Measurements from ENCODE around the gene MYBBP1A.

Gene MYBBP1A

DNA sequence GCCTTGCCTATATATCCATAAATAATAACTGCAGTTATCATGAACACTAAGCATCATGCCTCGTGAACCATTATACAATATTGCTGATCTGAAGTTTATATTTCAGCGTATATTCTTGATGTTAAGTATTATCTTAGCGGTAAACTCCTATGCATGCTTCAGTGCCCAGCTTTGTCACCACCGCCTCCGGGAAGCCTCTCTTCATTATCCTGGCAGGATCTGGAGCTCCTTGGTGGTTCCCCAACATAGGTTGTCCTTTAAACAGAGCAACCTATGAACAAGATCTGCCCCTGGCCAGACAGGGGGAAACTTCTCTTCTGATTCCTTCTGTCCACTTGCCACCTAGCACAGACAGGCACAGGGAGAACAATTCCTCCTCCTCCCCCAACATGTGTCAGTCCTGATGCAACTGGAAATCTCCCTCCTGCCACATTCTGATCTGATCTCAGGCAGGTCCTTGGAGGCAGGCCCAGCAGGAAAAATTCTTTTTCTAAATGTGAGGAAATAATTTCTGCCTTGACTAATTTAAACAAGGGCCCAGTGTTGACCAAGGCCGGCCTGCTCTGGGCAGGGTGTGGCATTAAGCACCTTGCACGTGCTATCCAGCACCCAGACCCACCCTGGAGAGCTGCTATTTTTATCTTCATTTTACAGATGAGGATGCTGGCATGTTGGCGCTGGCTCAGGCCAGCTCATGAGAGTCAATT, 34.1 kb downstream of the MYBBP1A start:
- TF ChIP-seq JUND (IDR thresholded peaks at IDR 0.05; ENCODE audit: low read depth) = no peak
- in situ Hi-C loops (cut with HindIII; ENCODE audit: low pct_unique_long_range_greater_than_20kb, low sequenced_read_pairs) = no loop called here
- DNase-seq (ENCODE audit: low read depth in 1 of 2, low spot score in 1 of 2) = no peak

DNA sequence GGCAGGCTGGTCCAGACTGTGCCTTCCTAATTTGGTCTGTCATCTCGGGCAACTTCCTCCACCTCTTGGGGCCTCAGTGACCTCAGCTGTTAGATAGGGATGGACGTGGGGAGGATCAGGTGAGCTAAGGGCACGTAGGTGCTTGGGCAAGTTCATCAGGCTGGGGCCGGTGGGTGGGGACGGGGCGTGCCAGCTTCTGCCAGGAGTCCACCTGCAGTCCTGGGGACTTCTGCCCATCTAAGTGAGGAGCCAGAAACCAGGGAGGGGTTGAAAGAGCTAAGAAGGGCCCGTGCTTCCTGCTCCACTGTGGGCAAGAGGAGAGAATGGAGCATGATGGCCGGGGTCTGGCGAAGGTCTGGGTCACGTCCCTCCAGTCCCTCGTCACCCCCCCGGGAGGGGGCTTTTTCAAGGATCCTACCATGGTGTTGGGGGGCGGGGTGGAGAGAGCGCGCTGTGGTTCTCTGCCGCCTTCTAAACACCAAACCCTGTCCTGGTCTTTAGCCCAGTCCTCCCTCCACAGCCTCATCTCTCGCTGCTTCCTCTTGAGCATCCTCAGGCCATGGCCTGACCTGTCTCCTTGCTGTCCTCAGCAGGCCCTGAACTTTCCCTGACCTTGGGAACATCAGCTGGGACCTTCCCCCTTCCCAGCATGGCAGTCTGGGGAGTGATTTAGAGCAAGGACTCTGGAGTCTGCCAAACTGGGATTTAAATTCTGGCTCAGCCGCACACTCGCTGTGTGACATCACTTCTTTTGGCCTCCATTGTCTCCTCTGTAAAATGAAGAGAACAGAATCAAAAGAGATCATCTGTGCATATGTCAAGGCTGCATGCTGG, 34.9 kb downstream of the MYBBP1A start:
- in situ Hi-C loops (cut with HindIII; ENCODE audit: low pct_unique_long_range_greater_than_20kb, low sequenced_read_pairs) = no loop called here
- no peak for TF ChIP-seq JUND (IDR thresholded peaks at IDR 0.05; ENCODE audit: low read depth)
- DNase-seq (ENCODE audit: low read depth in 1 of 2, low spot score in 1 of 2) = no peak

DNA sequence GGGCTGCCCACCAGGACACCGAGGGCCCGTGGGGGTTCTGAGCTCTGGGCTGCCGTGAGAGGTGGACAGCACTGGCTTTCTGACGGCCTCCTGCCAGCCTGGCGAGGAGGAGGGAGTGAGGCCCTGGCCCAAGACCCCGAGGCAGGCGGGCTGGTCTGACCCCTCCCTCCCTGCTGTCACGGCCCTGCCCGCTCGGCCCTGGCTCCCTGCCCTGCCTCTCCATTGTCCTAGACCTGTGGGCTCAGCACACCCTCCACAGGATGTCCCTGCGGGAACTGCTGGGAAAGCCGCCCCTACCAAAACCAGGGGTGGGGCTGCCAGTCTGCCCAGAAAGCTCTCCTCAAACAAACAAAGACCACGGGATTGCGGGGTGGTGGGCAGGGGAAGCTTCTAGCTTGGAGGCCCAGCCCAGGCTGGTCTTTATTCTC, 35.8 kb downstream of the MYBBP1A start:
- no peak for TF ChIP-seq JUND (IDR thresholded peaks at IDR 0.05; ENCODE audit: low read depth)
- DNase-seq (ENCODE audit: low read depth in 1 of 2, low spot score in 1 of 2) = no peak
- in situ Hi-C loops (cut with HindIII; ENCODE audit: low pct_unique_long_range_greater_than_20kb, low sequenced_read_pairs) = no loop called here

DNA sequence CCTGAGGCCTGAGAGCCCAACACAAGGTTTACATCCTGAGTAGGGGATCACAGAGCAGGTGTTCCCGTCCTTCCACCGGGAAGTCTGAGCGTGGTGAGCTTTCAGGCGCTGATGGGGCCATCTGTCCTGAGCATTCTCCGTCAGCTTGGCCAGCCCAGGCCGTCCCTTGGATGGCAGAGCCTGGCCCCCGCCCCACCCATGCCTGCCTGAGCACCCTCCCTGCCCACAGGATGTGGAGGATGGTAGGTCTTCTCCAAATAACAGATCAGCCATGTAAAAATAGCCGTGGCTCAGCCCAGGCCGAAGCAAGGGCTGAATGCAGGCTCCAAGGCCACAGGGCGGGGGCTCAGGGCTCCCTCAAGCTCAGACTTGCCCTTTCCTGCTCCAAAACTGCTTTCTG, 36.3 kb downstream of the MYBBP1A start:
- no peak for TF ChIP-seq JUND (IDR thresholded peaks at IDR 0.05; ENCODE audit: low read depth)
- no peak for DNase-seq (ENCODE audit: low read depth in 1 of 2, low spot score in 1 of 2)
- in situ Hi-C loops (cut with HindIII; ENCODE audit: low pct_unique_long_range_greater_than_20kb, low sequenced_read_pairs) = no loop called here

DNA sequence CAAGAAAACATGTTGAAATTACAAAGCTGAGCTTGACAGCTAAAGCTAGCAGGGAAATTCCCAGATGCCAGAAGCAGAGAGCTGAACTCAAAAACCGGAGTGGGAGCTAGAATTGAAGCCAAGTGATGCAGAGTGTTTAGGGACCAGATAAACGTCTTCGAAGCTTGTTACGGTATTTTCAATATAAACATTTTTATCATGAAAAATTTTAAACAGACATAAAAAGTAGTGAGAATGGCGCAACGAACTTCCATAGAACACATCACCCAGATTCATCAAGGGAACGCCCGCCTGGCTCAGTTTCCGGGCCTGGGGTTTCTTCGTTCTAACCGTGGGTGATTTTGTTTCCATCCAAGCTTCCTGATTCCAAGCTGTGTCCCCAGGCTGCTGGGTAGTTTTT, 38.4 kb downstream of the MYBBP1A start:
- in situ Hi-C loops (cut with HindIII; ENCODE audit: low pct_unique_long_range_greater_than_20kb, low sequenced_read_pairs) = no loop called here
- TF ChIP-seq JUND (IDR thresholded peaks at IDR 0.05; ENCODE audit: low read depth) = no peak
- no peak for DNase-seq (ENCODE audit: low read depth in 1 of 2, low spot score in 1 of 2)

DNA sequence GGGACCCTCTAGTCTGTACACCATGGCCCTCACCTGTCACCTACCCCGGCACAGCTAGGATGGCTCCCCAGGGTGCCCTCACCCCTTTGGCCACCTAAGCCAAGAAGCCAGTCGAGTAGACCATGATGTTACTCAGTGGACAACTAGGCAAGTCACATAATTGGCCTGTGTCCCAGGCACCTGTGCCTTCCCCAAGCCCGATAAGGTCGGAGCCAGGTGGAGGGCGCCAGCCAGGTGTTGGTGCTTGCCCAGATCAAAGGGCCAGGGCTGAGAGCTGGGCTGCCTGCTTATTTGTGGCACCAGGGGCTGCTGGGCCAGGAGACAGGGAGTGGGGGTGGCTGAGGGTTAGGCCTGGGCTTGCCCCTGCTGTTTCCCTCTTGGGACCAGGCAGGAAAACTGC, 39.7 kb downstream of the MYBBP1A start:
- in situ Hi-C loops (cut with HindIII; ENCODE audit: low pct_unique_long_range_greater_than_20kb, low sequenced_read_pairs) = no loop called here
- DNase-seq (ENCODE audit: low read depth in 1 of 2, low spot score in 1 of 2) = no peak
- TF ChIP-seq JUND (IDR thresholded peaks at IDR 0.05; ENCODE audit: low read depth) = no peak

- TF ChIP-seq JUND (IDR thresholded peaks at IDR 0.05; ENCODE audit: low read depth) = no peak
- DNase-seq (ENCODE audit: low read depth in 1 of 2, low spot score in 1 of 2) = no peak
- in situ Hi-C loops (cut with HindIII; ENCODE audit: low pct_unique_long_range_greater_than_20kb, low sequenced_read_pairs) = no loop called here
These were observed 40.4 kb downstream of the MYBBP1A start for GRCh38 chr17:4514779-4515178.

- DNase-seq (ENCODE audit: low read depth in 1 of 2, low spot score in 1 of 2) = peak; percentile 84 to 93
- in situ Hi-C loops (cut with HindIII; ENCODE audit: low pct_unique_long_range_greater_than_20kb, low sequenced_read_pairs) = no loop called here
- no peak for TF ChIP-seq JUND (IDR thresholded peaks at IDR 0.05; ENCODE audit: low read depth)
These were observed 41.0 kb downstream of the MYBBP1A start for GRCh38 chr17:4514206-4514605.

DNA sequence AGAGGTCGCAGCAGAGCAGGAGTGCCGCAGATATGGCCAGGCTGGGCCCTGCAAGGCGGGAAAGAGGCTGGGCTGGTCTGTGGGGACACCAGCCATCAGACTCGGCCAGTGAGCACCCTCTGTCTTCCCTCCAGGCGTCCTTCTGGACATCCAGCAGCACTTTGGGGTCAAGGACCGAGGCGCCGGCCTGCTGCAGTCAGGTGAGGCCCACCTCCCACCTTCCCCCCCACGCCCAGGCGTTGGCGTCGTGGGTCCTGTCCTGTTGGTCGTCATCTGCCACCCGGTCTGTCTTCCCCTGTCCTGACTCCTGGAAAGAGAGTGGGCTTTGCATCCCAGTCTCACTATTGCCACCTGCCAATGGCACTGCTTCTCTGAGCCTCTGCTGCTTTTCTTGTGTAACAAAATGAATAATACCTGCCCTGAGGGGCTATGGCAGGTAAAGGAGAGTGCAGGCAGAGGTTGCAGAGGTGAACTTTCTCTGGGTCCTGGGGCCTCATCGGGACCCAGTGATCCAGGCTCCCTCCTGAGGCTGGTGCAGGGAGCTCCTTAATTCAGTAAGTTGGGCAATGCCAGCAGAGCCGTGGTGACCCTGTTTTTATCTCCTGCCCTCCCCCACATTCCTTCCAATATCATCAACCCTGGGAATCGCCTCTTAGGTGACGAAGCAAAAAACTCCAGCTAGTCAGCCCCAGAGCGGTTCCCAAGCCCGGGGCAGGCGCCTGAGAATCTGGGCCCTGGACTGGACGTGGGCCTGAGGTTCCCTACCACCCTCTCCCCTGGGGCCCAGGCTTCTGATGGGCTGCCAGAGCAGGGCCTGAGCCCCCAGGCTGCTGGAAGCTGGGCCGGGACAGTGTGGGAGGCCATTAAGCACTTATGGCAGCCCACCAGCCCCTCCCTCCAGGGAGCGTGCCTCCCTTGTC, 41.8 kb downstream of the MYBBP1A start:
- no peak for TF ChIP-seq JUND (IDR thresholded peaks at IDR 0.05; ENCODE audit: low read depth)
- in situ Hi-C loops (cut with HindIII; ENCODE audit: low pct_unique_long_range_greater_than_20kb, low sequenced_read_pairs) = no loop called here
- DNase-seq (ENCODE audit: low read depth in 1 of 2, low spot score in 1 of 2) = peak in 1 of 2 experiments; percentile 74

DNA sequence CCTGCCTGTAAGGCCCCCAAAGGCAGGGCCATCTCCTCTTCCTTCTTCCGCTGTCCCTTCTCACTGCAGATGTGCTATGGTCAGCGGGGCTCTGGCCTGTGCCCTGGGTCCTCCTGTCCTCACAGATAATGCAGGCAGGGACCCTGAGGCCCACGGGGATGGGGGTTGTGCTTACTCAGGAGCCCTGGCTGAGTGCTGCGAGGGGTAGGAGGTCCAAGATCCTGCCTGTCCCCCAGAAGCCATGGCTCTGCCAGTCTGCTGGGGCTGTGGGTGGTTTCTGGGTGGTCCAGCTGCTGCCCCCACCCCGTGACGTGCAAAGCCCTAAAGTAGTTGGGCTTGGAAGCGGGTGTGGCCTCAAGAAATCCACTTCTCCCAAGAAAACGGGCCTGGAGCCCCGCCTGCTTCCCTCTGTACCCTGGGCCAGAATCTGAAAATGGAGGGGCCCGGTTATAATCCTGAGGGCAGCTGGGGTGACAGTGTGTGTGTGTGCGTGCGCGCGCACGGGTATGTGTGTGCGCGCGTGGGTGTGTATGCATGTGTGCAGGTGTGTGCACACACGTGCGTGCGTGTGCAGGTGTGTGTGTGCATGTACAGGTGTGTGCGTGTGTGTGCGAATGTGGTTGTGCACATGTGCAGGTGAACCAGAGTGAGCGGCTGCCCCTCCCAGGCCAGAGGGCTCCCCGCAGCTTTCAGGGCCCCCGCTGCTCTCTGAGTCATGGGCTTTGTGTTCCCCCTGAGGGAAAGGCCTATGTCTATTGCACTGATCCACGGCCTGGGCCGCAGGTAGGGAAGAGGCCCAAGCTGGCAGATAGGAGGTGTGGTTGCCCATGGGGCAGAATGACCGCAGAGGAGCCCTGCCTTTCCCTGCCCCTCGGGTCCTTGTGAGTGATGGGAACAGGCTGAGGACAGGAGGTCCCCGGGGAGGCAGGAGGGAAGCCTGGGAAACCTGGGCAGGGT, 42.8 kb downstream of the MYBBP1A start:
- no peak for TF ChIP-seq JUND (IDR thresholded peaks at IDR 0.05; ENCODE audit: low read depth)
- in situ Hi-C loops (cut with HindIII; ENCODE audit: low pct_unique_long_range_greater_than_20kb, low sequenced_read_pairs) = no loop called here

GRCh38 chr17:4511199-4511932, 43.8 kb downstream of the MYBBP1A start:
- in situ Hi-C loops (cut with HindIII; ENCODE audit: low pct_unique_long_range_greater_than_20kb, low sequenced_read_pairs) = no loop called here
- no peak for TF ChIP-seq JUND (IDR thresholded peaks at IDR 0.05; ENCODE audit: low read depth)
- DNase-seq (ENCODE audit: low read depth in 1 of 2, low spot score in 1 of 2) = no peak

More for the DNA sequence above, 42.8 kb downstream of the MYBBP1A start:
- DNase-seq (ENCODE audit: low read depth in 1 of 2, low spot score in 1 of 2) = no peak
